A549 (cell line): ENCODE data around the gene FBXO3.

Experiments
- CTCF ChIP-seq: fragments of >200 bp; sonication (Bioruptor Twin); formaldehyde crosslinking; IDR thresholded peaks from 3 replicates; pipeline ENCODE4 v1.5.1; 2016
- MAX ChIP-seq: IDR thresholded peaks from 2 replicates; pipeline ENCODE4 v1.6.1; 2012
- POLR2A ChIP-seq: IDR thresholded peaks from 2 replicates; pipeline ENCODE4 v1.6.1; 2012; ENCODE audit warnings: mild to moderate bottlenecking, low read length
- ZSCAN20 ChIP-seq: fragments of 250-450 bp; sonication (Bioruptor Pico); IDR thresholded peaks from 2 replicates; pipeline ENCODE4 v1.8.0; 2022; ENCODE audit warnings: mild to moderate bottlenecking, moderate library complexity
- TF ChIP-seq, protein P1 (sequence below): fragments of 200-600 bp; sonication (generic); IDR thresholded peaks from 2 replicates; pipeline ENCODE4 v1.6.1; 2016; ENCODE audit warnings: antibody characterized with exemption, mild to moderate bottlenecking, moderate library complexity

GRCh38 chr11:33775832-33776470 is 1.6 kb upstream of the FBXO3 start:
- TF ChIP-seq ZSCAN20 (no peak), CTCF (no peak), MAX (no peak), POLR2A (no peak)
- TF ChIP-seq, protein P1, sequence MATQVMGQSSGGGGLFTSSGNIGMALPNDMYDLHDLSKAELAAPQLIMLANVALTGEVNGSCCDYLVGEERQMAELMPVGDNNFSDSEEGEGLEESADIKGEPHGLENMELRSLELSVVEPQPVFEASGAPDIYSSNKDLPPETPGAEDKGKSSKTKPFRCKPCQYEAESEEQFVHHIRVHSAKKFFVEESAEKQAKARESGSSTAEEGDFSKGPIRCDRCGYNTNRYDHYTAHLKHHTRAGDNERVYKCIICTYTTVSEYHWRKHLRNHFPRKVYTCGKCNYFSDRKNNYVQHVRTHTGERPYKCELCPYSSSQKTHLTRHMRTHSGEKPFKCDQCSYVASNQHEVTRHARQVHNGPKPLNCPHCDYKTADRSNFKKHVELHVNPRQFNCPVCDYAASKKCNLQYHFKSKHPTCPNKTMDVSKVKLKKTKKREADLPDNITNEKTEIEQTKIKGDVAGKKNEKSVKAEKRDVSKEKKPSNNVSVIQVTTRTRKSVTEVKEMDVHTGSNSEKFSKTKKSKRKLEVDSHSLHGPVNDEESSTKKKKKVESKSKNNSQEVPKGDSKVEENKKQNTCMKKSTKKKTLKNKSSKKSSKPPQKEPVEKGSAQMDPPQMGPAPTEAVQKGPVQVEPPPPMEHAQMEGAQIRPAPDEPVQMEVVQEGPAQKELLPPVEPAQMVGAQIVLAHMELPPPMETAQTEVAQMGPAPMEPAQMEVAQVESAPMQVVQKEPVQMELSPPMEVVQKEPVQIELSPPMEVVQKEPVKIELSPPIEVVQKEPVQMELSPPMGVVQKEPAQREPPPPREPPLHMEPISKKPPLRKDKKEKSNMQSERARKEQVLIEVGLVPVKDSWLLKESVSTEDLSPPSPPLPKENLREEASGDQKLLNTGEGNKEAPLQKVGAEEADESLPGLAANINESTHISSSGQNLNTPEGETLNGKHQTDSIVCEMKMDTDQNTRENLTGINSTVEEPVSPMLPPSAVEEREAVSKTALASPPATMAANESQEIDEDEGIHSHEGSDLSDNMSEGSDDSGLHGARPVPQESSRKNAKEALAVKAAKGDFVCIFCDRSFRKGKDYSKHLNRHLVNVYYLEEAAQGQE = no peak
